GM19240 (cell line): Measurements from ENCODE around the gene MID2.
"Not testable (repeated sequence)": the region's sequence is repeated elsewhere in the genome, so short reads cannot be mapped to it uniquely, and the experiment has no call there.

Source experiments
- DNase-seq: peaks from one replicate; pipeline ENCODE4 v3.0.0; 2011; ENCODE audit warnings: low spot score; ENCODE audit not compliant: insufficient read length

The MID2 gene

DNA sequence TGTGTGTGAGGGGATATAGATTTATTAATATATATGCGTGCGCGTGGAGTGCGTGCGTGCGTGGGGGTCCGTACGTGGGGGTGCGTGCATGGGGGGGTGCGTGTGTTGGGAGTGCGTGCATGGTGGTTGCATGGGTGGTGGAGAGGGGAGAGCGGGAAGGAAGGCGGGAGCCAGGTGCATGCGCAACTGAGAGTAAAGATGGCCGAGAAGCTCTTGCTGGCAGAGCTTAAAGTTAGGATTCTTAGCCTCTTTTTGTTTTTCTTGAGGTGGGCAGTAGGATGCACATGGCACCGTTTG, 110.7 kb downstream of the MID2 start:
- DNase-seq = no peak

DNA sequence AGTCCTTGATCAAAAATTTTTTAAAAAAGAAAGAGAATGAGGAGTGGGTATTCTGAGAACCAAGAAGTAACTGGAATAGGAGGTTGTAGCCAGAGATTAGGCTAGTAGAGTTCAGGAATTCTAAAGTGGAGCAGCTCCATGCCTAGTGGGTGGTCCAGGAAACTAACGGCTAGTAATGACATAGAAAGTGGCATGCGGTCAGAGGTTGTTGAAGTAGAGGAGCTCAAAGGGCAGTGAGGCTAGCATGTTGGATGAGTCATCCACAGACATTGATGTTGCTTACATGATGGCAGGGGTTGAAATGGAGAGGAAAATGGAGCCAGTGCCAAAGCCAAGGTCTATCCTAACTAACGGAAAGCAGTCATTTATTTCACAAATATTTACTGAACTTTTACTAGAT, 114.4 kb downstream of the MID2 start:
- no peak for DNase-seq

DNA sequence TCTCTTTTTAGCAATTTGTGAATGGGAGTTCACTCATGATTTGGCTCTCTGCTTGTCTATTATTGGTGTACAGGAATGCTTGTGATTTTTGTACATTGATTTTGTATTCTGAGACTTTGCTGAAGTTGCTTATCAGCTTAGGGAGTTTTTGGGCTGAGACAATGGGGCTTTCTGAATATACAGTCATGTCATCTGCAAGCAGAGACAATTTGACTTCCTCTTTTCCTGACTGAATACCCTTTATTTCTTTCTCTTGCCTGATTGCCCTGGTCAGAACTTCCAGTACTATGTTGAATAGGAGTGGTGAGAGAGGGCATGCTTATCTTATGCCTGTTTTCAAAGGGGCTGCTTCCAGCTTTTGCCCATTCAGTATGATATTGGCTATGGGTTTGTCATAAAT, 129.7 kb downstream of the MID2 start:
- DNase-seq = not testable (repeated sequence)

- no peak for DNase-seq
These were observed 143.0 kb downstream of the MID2 start for GRCh38 chrX:107968623-107969022.

- no peak for DNase-seq
These were observed 144.4 kb downstream of the MID2 start for GRCh38 chrX:107970073-107970472.

DNA sequence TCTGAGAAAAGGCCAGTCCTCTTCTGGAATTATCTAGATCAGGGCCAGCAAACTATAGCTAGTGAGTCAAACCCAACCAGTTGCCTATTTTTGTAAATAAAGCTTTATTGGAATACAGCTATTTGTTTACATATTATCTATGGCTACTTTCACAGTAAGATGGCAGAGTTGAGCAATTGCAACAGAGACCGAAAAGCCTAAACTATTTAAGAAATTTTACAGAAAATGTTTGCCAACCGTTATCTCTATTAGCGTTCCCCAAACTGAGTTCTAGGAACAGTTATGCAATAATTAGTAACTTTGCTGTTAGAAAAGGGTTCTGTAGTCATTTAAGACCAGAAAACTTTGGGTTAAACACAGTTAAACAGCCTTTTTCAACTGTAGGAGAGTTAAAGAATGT, 146.0 kb downstream of the MID2 start:
- DNase-seq = no peak
